ENCODE results near the gene SRRM5. TPM values are rescaled to one million over a fixed set of nuclear protein-coding genes. Genes with fewer than 3 reads are reported as not detected.

SRRM5 gene
- total and polyA plus RNA-seq, 2 experiments from 2014 or later = 0.08 TPM; not detected in 1

DNA sequence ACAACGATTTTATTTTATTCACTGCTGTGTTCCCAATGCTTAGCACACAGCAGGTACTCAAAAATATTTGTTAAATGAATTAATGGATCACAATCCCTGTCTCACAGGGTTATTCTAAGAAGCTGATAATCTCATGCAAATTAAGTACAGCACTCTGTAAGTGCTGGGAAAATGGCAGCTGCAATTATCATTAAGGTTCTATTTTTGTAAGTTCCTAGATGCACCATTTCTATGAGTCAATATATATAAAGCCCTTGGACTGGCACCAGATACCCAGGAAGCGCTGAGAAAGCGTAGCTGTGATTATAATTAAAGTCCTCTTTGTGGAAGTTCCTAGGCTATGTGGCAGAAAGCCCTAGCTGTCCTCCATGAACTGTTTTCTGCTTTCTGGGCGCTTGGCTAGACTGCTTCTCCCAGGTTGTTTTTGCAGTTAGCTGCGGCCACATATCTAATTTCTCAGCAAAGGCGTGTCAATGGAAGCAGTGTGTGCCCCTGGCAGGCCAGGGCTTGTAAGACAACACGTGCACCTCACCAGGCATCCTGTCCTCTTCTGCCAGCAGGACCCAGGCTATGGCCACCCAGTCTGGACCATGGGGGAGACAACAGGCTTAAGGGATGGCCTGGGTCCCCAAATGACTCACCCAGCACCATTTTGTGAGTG lies 5.2 kb upstream of the SRRM5 start:
- Histone ChIP-seq H3K79me2 (replicated peaks; ENCODE audit: insufficient read depth) (no peaks in the 10 kb centered on the region), H4K20me1 (replicated peaks; ENCODE audit: insufficient read depth) (no peaks in the 10 kb centered on the region; the same call in 1 of the 2 replicates), H3K4me3 (no peak overlapping the region), H3K27ac (ENCODE audit: low read depth) (no peak overlapping the region), H3K36me3 (ENCODE audit: insufficient read depth) (no peaks in the 10 kb centered on the region), H2AFZ (no peak overlapping the region), H3K27me3 (ENCODE audit: insufficient read depth) (no peaks in the 10 kb centered on the region), H3K4me2 (no peak overlapping the region), H3F3A (replicated peaks; ENCODE audit: low read depth) (no peaks in the 10 kb centered on the region), H3K4me1 (ENCODE audit: insufficient read depth) (no peaks in the 10 kb centered on the region), H3K9me2 (ENCODE audit: insufficient read depth) (no peaks in the 10 kb centered on the region)
- Mint-ChIP-seq H3K9me3 (no peaks in the 10 kb centered on the region; the same call in 1 of the 3 replicates), H3K4me3 (no peak overlapping the region), H3K4me1 (peaks cover 9% of the 10 kb centered on the region), H3K27me3 (ENCODE audit: insufficient read depth, low read depth, poor library complexity) (peaks cover 6% of the 10 kb centered on the region), H3K36me3 (ENCODE audit: low read depth) (peaks cover 9% of the 10 kb centered on the region), H3K27ac (no peak overlapping the region)
- TF ChIP-seq, protein P1, sequence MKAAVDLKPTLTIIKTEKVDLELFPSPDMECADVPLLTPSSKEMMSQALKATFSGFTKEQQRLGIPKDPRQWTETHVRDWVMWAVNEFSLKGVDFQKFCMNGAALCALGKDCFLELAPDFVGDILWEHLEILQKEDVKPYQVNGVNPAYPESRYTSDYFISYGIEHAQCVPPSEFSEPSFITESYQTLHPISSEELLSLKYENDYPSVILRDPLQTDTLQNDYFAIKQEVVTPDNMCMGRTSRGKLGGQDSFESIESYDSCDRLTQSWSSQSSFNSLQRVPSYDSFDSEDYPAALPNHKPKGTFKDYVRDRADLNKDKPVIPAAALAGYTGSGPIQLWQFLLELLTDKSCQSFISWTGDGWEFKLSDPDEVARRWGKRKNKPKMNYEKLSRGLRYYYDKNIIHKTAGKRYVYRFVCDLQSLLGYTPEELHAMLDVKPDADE (IDR thresholded peaks at IDR 0.05) = no peak
- TF ChIP-seq JUNB (IDR thresholded peaks at IDR 0.05; ENCODE audit: unreplicated experiment) (no peak), STAT1 (IDR thresholded peaks at IDR 0.05; ENCODE audit: unreplicated experiment) (no peak), ZNF331 (CRISPR knock-in tag; IDR thresholded peaks at IDR 0.05; ENCODE audit: low read depth) (no peak), REST (IDR thresholded peaks at IDR 0.05; ENCODE audit: unreplicated experiment) (no peak), EZH2 (IDR thresholded peaks at IDR 0.05; ENCODE audit: low read depth, unreplicated experiment) (no peak), NANOG (IDR thresholded peaks at IDR 0.05; ENCODE audit: borderline replicate concordance) (no peak), ZNF114 (CRISPR knock-in tag; IDR thresholded peaks at IDR 0.05) (no peak), EZH2phosphoT487 (IDR thresholded peaks at IDR 0.05; ENCODE audit: unreplicated experiment) (no peak), CREB1 (CRISPR knock-in tag; IDR thresholded peaks at IDR 0.05; ENCODE audit: low read depth) (no peak), POLR2AphosphoS5 (IDR thresholded peaks at IDR 0.05; ENCODE audit: low read depth) (no peak)
- TF ChIP-seq, protein P2, sequence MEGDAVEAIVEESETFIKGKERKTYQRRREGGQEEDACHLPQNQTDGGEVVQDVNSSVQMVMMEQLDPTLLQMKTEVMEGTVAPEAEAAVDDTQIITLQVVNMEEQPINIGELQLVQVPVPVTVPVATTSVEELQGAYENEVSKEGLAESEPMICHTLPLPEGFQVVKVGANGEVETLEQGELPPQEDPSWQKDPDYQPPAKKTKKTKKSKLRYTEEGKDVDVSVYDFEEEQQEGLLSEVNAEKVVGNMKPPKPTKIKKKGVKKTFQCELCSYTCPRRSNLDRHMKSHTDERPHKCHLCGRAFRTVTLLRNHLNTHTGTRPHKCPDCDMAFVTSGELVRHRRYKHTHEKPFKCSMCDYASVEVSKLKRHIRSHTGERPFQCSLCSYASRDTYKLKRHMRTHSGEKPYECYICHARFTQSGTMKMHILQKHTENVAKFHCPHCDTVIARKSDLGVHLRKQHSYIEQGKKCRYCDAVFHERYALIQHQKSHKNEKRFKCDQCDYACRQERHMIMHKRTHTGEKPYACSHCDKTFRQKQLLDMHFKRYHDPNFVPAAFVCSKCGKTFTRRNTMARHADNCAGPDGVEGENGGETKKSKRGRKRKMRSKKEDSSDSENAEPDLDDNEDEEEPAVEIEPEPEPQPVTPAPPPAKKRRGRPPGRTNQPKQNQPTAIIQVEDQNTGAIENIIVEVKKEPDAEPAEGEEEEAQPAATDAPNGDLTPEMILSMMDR (conservative IDR thresholded peaks at IDR 0.05; ENCODE audit: low read depth in 2 of 2) = no peak
- TF ChIP-seq, protein P3, sequence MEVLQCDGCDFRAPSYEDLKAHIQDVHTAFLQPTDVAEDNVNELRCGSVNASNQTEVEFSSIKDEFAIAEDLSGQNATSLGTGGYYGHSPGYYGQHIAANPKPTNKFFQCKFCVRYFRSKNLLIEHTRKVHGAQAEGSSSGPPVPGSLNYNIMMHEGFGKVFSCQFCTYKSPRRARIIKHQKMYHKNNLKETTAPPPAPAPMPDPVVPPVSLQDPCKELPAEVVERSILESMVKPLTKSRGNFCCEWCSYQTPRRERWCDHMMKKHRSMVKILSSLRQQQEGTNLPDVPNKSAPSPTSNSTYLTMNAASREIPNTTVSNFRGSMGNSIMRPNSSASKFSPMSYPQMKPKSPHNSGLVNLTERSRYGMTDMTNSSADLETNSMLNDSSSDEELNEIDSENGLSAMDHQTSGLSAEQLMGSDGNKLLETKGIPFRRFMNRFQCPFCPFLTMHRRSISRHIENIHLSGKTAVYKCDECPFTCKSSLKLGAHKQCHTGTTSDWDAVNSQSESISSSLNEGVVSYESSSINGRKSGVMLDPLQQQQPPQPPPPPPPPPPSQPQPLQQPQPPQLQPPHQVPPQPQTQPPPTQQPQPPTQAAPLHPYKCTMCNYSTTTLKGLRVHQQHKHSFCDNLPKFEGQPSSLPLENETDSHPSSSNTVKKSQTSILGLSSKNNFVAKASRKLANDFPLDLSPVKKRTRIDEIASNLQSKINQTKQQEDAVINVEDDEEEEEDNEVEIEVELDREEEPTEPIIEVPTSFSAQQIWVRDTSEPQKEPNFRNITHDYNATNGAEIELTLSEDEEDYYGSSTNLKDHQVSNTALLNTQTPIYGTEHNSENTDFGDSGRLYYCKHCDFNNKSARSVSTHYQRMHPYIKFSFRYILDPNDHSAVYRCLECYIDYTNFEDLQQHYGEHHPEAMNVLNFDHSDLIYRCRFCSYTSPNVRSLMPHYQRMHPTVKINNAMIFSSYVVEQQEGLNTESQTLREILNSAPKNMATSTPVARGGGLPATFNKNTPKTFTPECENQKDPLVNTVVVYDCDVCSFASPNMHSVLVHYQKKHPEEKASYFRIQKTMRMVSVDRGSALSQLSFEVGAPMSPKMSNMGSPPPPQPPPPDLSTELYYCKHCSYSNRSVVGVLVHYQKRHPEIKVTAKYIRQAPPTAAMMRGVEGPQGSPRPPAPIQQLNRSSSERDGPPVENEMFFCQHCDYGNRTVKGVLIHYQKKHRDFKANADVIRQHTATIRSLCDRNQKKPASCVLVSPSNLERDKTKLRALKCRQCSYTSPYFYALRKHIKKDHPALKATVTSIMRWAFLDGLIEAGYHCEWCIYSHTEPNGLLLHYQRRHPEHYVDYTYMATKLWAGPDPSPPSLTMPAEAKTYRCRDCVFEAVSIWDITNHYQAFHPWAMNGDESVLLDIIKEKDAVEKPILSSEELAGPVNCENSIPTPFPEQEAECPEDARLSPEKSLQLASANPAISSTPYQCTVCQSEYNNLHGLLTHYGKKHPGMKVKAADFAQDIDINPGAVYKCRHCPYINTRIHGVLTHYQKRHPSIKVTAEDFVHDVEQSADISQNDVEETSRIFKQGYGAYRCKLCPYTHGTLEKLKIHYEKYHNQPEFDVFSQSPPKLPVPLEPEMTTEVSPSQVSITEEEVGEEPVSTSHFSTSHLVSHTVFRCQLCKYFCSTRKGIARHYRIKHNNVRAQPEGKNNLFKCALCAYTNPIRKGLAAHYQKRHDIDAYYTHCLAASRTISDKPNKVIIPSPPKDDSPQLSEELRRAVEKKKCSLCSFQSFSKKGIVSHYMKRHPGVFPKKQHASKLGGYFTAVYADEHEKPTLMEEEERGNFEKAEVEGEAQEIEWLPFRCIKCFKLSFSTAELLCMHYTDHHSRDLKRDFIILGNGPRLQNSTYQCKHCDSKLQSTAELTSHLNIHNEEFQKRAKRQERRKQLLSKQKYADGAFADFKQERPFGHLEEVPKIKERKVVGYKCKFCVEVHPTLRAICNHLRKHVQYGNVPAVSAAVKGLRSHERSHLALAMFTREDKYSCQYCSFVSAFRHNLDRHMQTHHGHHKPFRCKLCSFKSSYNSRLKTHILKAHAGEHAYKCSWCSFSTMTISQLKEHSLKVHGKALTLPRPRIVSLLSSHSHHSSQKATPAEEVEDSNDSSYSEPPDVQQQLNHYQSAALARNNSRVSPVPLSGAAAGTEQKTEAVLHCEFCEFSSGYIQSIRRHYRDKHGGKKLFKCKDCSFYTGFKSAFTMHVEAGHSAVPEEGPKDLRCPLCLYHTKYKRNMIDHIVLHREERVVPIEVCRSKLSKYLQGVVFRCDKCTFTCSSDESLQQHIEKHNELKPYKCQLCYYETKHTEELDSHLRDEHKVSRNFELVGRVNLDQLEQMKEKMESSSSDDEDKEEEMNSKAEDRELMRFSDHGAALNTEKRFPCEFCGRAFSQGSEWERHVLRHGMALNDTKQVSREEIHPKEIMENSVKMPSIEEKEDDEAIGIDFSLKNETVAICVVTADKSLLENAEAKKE (CRISPR knock-in tag; IDR thresholded peaks at IDR 0.05) = no peak
- DNase-seq (ENCODE audit: low spot score) (no peak), ATAC-seq (no peak)
